GM23338 (cell line): ENCODE data around the gene MTHFD1L. TPM values are rescaled to one million over a fixed set of nuclear protein-coding genes. Genes with fewer than 3 reads are reported as not detected.

ENCODE experiments used
- ATAC-seq: fragments of 200-7000 bp; cut with Tn5 transposase; 3 replicates; pipeline ENCODE4 v1.9.1; 2020
- DNase-seq: peaks from one replicate; pipeline ENCODE4 v3.0.0-alpha.2; 2015; ENCODE audit warnings: low spot score
- H2AFZ ChIP-seq: fragments of 200-600 bp; sonication (generic); 2 replicates; pipeline ENCODE4 v1.8.0; 2016; ENCODE audit warnings: antibody characterized with exemption, mild to moderate bottlenecking, moderate library complexity
- H3F3A ChIP-seq: fragments of 200-600 bp; sonication (generic); replicated peaks from 2 replicates; pipeline ENCODE4 v1.8.0; 2017; ENCODE audit warnings: antibody characterized with exemption, mixed run types, low read depth
- H3K27ac ChIP-seq: fragments of 200-600 bp; sonication (generic); 2 replicates; pipeline ENCODE4 v1.6.1; 2016; ENCODE audit warnings: low read depth
- H3K27me3 ChIP-seq: fragments of 200-600 bp; sonication (generic); 2 replicates; pipeline ENCODE4 v1.8.0; 2016; ENCODE audit warnings: mild to moderate bottlenecking, mixed run types, moderate library complexity; ENCODE audit not compliant: insufficient read depth
- H3K36me3 ChIP-seq: fragments of 200-600 bp; sonication (generic); 2 replicates; pipeline ENCODE4 v1.8.0; 2016; ENCODE audit warnings: mild to moderate bottlenecking; ENCODE audit not compliant: insufficient read depth
- H3K4me1 ChIP-seq: fragments of 200-600 bp; sonication (generic); 2 replicates; pipeline ENCODE4 v1.8.0; 2016; ENCODE audit warnings: mild to moderate bottlenecking, moderate library complexity; ENCODE audit not compliant: insufficient read depth
- H3K4me2 ChIP-seq: fragments of 200-600 bp; sonication (generic); 2 replicates; pipeline ENCODE4 v1.7.1; 2017; ENCODE audit warnings: mixed run types
- H3K4me3 ChIP-seq: fragments of 200-600 bp; sonication (generic); 2 replicates; pipeline ENCODE4 v1.6.1; 2016; ENCODE audit warnings: mixed run types
- H3K79me2 ChIP-seq: fragments of 200-600 bp; sonication (generic); replicated peaks from 2 replicates; pipeline ENCODE4 v1.8.0; 2017; ENCODE audit warnings: mild to moderate bottlenecking; ENCODE audit not compliant: insufficient read depth
- H3K9me2 ChIP-seq: fragments of 200-600 bp; sonication (generic); 2 replicates; pipeline ENCODE4 v1.8.0; 2017; ENCODE audit not compliant: insufficient read depth
- H4K20me1 ChIP-seq: fragments of 200-600 bp; sonication (generic); replicated peaks from 2 replicates; pipeline ENCODE4 v1.8.0; 2017; ENCODE audit warnings: mild to moderate bottlenecking; ENCODE audit not compliant: insufficient read depth
- H3K27ac Mint-ChIP-seq: 2 replicates; pipeline ENCODE4 v1.8.0; 2020; ENCODE audit warnings: inconsistent platforms, mild to moderate bottlenecking, moderate library complexity, mixed read lengths
- H3K27me3 Mint-ChIP-seq: 3 replicates; pipeline ENCODE4 v1.8.0; 2022; ENCODE audit warnings: low read depth, mild to moderate bottlenecking, moderate library complexity, mixed read lengths, inconsistent platforms; ENCODE audit not compliant: insufficient read depth, poor library complexity
- H3K36me3 Mint-ChIP-seq: 3 replicates; pipeline ENCODE4 v1.8.0; 2021; ENCODE audit warnings: low read depth, mild to moderate bottlenecking, inconsistent platforms, moderate library complexity, mixed read lengths
- H3K4me1 Mint-ChIP-seq: 3 replicates; pipeline ENCODE4 v1.8.0; 2020; ENCODE audit warnings: mild to moderate bottlenecking, inconsistent platforms, mixed read lengths
- H3K4me3 Mint-ChIP-seq: 3 replicates; pipeline ENCODE4 v1.8.0; 2021; ENCODE audit warnings: moderate library complexity, mild to moderate bottlenecking, inconsistent platforms, mixed read lengths
- H3K9me3 Mint-ChIP-seq: 3 replicates; pipeline ENCODE4 v1.8.0; 2020; ENCODE audit warnings: moderate library complexity, mild to moderate bottlenecking, inconsistent platforms, mixed read lengths
- JUNB ChIP-seq: IDR thresholded peaks from one replicate; pipeline ENCODE4 v1.6.1; 2016; ENCODE audit warnings: antibody characterized with exemption; ENCODE audit not compliant: unreplicated experiment
- polyA plus RNA-seq: library from polyadenylated mRNA; unstranded; fragments of >200 nt; fragmentation: Nextera tagmentation; extraction: Ambion mirVana; gene quantifications from 2 replicates; pipeline ENCODE4 v1.2.1, GENCODE V29; 2016
- total RNA-seq: library from RNA; depleted of rRNA; stranded (reverse); fragments of >200 nt; shearing (Covaris generic); gene quantifications from 2 replicates; pipeline ENCODE4 v1.2.3, GENCODE V29; 2014
- TF ChIP-seq, protein P1 (sequence below): IDR thresholded peaks from one replicate; pipeline ENCODE4 v1.6.1; 2018; ENCODE audit warnings: antibody characterized with exemption; ENCODE audit not compliant: unreplicated experiment
- TF ChIP-seq, protein P2 (sequence below), 2 experiments: fragments of 200-600 bp in 1 of 2; sonication (generic) in 1 of 2; conservative IDR thresholded peaks; 2 replicates each; pipeline versions ENCODE4 v1.5.1 to v1.6.1; 2016 to 2017; ENCODE audit warnings: antibody characterized with exemption in 2 of 2, low read depth in 2 of 2, mild to moderate bottlenecking in 2 of 2, moderate library complexity in 1 of 2

The MTHFD1L gene
- total and polyA plus RNA-seq, 2 experiments from 2014 or later, result 53.2 to 66.8 TPM

DNA sequence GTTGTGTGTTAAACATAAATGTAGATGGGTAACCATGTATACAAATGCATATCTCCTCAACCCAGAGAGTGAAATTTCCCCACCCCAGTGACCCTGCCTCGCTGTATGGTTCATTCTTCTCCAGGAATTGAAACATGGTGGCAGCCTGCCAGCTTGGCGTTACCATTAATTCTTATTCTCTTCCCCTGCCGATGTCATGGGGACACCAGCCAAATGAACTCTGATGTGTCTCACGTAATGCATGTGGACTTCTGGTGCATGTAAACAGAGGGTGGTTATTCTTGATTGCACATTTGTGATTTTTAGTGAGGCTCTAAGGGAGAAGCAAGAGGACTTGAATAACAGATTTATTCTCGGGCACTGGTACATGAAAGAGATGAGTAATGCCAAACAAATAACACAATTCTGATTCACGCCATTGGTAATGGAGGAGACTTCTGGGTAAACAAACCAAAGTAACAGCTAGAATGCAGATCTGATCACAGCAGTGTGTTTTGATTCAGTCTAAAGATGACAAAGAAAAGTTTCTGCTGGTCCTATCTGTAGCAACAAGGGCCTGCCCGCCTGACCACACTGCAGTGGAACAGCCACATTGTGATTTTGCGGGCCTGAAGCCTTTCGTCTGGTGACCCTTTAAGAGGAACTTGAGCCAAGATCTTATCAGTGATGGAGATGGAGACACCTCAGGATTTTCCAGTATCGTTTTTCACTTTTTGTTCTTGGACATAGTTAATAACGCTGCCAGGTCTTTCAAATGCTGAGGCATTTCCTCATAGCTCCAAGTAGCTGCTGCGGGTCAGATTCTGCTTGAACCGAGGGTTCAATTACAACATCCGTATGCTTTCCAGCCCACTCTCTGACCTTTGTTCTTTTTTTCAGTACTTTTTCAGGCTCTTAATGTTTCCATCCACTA is 202.4 kb downstream of the MTHFD1L start:
- Mint-ChIP-seq H3K27ac (no peak overlapping the region), H3K27me3 (peaks cover 6% of the 10 kb centered on the region), H3K4me3 (no peak overlapping the region), H3K9me3 (no peaks in the 10 kb centered on the region), H3K36me3 (peaks cover 25% of the 10 kb centered on the region), H3K4me1 (no peaks in the 10 kb centered on the region)
- Histone ChIP-seq H4K20me1 (no peaks in the 10 kb centered on the region), H3K36me3 (no peaks in the 10 kb centered on the region), H3F3A (no peaks in the 10 kb centered on the region), H3K9me2 (no peaks in the 10 kb centered on the region), H3K4me3 (no peak overlapping the region), H3K4me2 (no peak overlapping the region), H3K27ac (peak overlapping the region; percentile 27; the same call in 1 of the 2 replicates), H3K79me2 (no peaks in the 10 kb centered on the region), H3K27me3 (no peaks in the 10 kb centered on the region), H2AFZ (no peak overlapping the region), H3K4me1 (no peaks in the 10 kb centered on the region)
- TF ChIP-seq JUNB, result no peak
- TF ChIP-seq, protein P1, sequence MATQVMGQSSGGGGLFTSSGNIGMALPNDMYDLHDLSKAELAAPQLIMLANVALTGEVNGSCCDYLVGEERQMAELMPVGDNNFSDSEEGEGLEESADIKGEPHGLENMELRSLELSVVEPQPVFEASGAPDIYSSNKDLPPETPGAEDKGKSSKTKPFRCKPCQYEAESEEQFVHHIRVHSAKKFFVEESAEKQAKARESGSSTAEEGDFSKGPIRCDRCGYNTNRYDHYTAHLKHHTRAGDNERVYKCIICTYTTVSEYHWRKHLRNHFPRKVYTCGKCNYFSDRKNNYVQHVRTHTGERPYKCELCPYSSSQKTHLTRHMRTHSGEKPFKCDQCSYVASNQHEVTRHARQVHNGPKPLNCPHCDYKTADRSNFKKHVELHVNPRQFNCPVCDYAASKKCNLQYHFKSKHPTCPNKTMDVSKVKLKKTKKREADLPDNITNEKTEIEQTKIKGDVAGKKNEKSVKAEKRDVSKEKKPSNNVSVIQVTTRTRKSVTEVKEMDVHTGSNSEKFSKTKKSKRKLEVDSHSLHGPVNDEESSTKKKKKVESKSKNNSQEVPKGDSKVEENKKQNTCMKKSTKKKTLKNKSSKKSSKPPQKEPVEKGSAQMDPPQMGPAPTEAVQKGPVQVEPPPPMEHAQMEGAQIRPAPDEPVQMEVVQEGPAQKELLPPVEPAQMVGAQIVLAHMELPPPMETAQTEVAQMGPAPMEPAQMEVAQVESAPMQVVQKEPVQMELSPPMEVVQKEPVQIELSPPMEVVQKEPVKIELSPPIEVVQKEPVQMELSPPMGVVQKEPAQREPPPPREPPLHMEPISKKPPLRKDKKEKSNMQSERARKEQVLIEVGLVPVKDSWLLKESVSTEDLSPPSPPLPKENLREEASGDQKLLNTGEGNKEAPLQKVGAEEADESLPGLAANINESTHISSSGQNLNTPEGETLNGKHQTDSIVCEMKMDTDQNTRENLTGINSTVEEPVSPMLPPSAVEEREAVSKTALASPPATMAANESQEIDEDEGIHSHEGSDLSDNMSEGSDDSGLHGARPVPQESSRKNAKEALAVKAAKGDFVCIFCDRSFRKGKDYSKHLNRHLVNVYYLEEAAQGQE, result no peak
- ATAC-seq (no peak), DNase-seq (no peak)

GRCh38 chr6:151068761-151069312 is 203.3 kb downstream of the MTHFD1L start:
- DNase-seq (no peak), ATAC-seq (no peak)
- H3K27ac Mint-ChIP-seq, result no peak overlapping the region
- no peak for TF ChIP-seq JUNB
- TF ChIP-seq, protein P2, sequence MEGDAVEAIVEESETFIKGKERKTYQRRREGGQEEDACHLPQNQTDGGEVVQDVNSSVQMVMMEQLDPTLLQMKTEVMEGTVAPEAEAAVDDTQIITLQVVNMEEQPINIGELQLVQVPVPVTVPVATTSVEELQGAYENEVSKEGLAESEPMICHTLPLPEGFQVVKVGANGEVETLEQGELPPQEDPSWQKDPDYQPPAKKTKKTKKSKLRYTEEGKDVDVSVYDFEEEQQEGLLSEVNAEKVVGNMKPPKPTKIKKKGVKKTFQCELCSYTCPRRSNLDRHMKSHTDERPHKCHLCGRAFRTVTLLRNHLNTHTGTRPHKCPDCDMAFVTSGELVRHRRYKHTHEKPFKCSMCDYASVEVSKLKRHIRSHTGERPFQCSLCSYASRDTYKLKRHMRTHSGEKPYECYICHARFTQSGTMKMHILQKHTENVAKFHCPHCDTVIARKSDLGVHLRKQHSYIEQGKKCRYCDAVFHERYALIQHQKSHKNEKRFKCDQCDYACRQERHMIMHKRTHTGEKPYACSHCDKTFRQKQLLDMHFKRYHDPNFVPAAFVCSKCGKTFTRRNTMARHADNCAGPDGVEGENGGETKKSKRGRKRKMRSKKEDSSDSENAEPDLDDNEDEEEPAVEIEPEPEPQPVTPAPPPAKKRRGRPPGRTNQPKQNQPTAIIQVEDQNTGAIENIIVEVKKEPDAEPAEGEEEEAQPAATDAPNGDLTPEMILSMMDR (conservative IDR thresholded peaks at IDR 0.05; ENCODE audit: low read depth in 2 of 2), result no peak
- no peaks in the 10 kb centered on the region for H3K9me2 ChIP-seq
- H3K4me2 ChIP-seq, result no peak overlapping the region
- no peak overlapping the region for H3K4me3 Mint-ChIP-seq
- H4K20me1 ChIP-seq, result no peaks in the 10 kb centered on the region
- H3K4me1 ChIP-seq, result no peaks in the 10 kb centered on the region
- peaks cover 6% of the 10 kb centered on the region for H3K27me3 Mint-ChIP-seq
- H3K9me3 Mint-ChIP-seq, result no peaks in the 10 kb centered on the region
- 0 out of 2 replicates have a peak overlapping the region, but pooled peaks have one; percentile 27 for H3K27ac ChIP-seq
- no peaks in the 10 kb centered on the region for H3K79me2 ChIP-seq
- no peaks in the 10 kb centered on the region for H3F3A ChIP-seq
- H3K4me1 Mint-ChIP-seq, result no peaks in the 10 kb centered on the region
- no peaks in the 10 kb centered on the region for H3K27me3 ChIP-seq
- H2AFZ ChIP-seq, result no peak overlapping the region
- no peak overlapping the region for H3K4me3 ChIP-seq
- peaks cover 27% of the 10 kb centered on the region for H3K36me3 Mint-ChIP-seq
- H3K36me3 ChIP-seq, result no peaks in the 10 kb centered on the region
